ENCODE data around the gene PTPRT.

- TF ChIP-seq CTCF (IDR thresholded peaks at IDR 0.05 in 2 of 3, conservative IDR thresholded peaks at IDR 0.05 in 1 of 3; ENCODE audit: borderline replicate concordance in 1 of 3, insufficient read depth in 1 of 3, low read depth in 2 of 3, low read length in 2 of 3) (no peak), RAD21 (IDR thresholded peaks at IDR 0.05; ENCODE audit: low read depth) (no peak), REST (IDR thresholded peaks at IDR 0.05; ENCODE audit: low read depth) (no peak), ZFX (IDR thresholded peaks at IDR 0.05) (no peak), YY1 (IDR thresholded peaks at IDR 0.05; ENCODE audit: extremely low read depth, insufficient replicate concordance, low read depth, low read length) (no peak), ZNF274 (IDR thresholded peaks at IDR 0.05; ENCODE audit: low read depth, low read length) (no peak), MAX (IDR thresholded peaks at IDR 0.05) (no peak)
Observed at GRCh38 chr20:42613076-42613475, 576.6 kb downstream of the PTPRT start.

Data from HCT116 (cell line).